ENCODE data around the gene SLC30A7.

The SLC30A7 gene

GRCh38 chr1:101013776-101014175 is 117.9 kb downstream of the SLC30A7 start:
- no peak for FAIRE-seq
- no peak for TF ChIP-seq CTCF (IDR thresholded peaks at IDR 0.05; ENCODE audit: insufficient read depth, missing control alignments)
- no peak for DNase-seq (ENCODE audit: insufficient read length, low spot score)

GRCh38 chr1:101017448-101017847 is 121.6 kb downstream of the SLC30A7 start:
- no peak for FAIRE-seq
- DNase-seq (ENCODE audit: insufficient read length, low spot score): no peak
- no peak for TF ChIP-seq CTCF (IDR thresholded peaks at IDR 0.05; ENCODE audit: insufficient read depth, missing control alignments)

DNA sequence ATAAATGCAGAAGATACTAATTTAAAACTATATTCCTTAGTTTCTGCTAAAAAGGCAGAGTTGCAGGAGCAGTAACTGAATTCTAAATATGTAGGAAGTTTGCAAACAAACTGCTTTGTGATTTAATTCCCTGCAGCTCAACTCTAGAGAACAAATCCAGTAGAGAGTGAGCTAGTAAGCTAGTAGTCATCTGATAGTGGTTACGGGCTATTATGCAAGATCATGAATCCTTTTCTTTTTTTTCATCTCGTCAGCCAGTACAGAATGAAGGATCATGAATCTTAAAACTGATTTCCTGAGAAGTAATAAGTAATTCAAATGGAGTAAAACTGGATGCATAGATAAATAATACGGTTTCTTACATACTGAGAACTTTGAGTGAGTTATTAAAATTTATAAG is 126.4 kb downstream of the SLC30A7 start:
- no peak for TF ChIP-seq CTCF (IDR thresholded peaks at IDR 0.05; ENCODE audit: insufficient read depth, missing control alignments)
- DNase-seq (ENCODE audit: insufficient read length, low spot score): no peak
- FAIRE-seq: no peak

DNA sequence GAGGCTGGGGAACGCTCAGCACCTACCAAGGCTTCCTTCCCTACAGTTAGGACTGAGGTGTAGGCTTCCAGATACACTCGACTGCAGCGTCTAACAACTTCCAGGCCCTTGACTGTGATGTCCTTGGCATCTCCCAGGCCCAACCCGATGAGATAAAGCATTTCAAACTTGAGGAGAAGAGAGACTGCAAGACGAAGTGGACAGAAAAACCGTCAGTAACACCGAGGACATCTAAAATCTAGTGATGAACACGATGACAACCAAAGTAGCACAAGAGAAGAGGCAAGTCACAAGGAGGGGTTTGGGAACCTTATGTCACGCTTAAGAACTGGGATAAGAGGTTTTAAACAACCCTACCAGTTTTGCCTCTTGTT is 129.4 kb downstream of the SLC30A7 start:
- no peak for DNase-seq (ENCODE audit: insufficient read length, low spot score)
- no peak for FAIRE-seq

GRCh38 chr1:101025657-101026429 is 130.0 kb downstream of the SLC30A7 start, which contains the start of gene DPH5:
TSS of gene DPH5 (minus strand) at chr1:101025784. CDS start at chr1:101025443, 341 bp downstream.
- peak; percentile 6 for FAIRE-seq
- TF ChIP-seq CTCF (IDR thresholded peaks at IDR 0.05; ENCODE audit: insufficient read depth, missing control alignments): no peak
- DNase-seq (ENCODE audit: insufficient read length, low spot score): peak; percentile 14

More for the DNA sequence above, 129.4 kb downstream of the SLC30A7 start:
- TF ChIP-seq CTCF (IDR thresholded peaks at IDR 0.05; ENCODE audit: insufficient read depth, missing control alignments): no peak

DNA sequence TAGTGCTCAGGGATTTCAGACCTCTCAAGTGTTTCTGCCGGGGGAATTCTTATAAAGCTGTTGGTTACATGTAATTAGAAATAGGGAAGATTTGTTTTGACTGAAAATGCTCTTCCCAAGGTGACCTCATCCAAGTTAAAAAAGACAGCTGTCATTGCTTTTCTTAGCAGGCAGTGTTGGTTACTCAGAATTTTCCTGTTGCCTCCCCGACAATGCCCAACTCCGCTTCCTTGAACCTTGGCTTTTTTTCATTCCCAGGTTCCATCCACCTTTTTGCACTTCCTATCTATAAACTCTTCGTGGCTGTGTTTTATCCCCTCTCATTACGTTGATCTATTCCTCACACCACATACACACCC is 130.5 kb downstream of the SLC30A7 start:
- no peak for FAIRE-seq
- DNase-seq (ENCODE audit: insufficient read length, low spot score): no peak

More for the DNA sequence above, 130.5 kb downstream of the SLC30A7 start:
- TF ChIP-seq CTCF (IDR thresholded peaks at IDR 0.05; ENCODE audit: insufficient read depth, missing control alignments): no peak
